ENCODE measurements around the gene RAB7A.
"Not testable (repeated sequence)": the region's sequence is repeated elsewhere in the genome, so short reads cannot be mapped to it uniquely, and the experiment has no call there.

DNA sequence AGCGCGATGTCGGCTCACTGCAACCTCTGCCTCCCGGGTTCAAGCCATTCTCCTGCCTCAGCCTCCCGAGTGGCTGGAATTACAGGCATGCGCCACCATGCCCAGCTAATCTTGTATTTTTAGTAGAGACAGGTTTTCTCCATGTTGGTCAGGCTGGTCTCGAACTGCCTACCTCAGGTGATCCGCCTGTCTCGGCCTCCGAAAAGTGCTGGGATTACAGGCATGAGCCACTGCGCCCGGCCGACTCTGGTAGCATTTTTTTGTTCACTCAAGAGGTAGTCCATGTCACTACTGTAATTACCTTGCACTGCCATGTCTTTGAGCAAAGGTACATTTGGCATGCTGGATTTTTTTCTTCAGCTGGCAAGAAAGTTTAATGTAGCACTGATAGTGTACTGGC lies 2.5 kb downstream of the RAB7A start:
- TF ChIP-seq, protein P1, sequence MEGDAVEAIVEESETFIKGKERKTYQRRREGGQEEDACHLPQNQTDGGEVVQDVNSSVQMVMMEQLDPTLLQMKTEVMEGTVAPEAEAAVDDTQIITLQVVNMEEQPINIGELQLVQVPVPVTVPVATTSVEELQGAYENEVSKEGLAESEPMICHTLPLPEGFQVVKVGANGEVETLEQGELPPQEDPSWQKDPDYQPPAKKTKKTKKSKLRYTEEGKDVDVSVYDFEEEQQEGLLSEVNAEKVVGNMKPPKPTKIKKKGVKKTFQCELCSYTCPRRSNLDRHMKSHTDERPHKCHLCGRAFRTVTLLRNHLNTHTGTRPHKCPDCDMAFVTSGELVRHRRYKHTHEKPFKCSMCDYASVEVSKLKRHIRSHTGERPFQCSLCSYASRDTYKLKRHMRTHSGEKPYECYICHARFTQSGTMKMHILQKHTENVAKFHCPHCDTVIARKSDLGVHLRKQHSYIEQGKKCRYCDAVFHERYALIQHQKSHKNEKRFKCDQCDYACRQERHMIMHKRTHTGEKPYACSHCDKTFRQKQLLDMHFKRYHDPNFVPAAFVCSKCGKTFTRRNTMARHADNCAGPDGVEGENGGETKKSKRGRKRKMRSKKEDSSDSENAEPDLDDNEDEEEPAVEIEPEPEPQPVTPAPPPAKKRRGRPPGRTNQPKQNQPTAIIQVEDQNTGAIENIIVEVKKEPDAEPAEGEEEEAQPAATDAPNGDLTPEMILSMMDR (IDR thresholded peaks at IDR 0.05; ENCODE audit: insufficient read depth, low read length) = not testable (repeated sequence)
- TF ChIP-seq POLR2AphosphoS5, GABPA (IDR thresholded peaks at IDR 0.05; ENCODE audit: low read depth): not testable (repeated sequence)
- TF ChIP-seq, protein P2, sequence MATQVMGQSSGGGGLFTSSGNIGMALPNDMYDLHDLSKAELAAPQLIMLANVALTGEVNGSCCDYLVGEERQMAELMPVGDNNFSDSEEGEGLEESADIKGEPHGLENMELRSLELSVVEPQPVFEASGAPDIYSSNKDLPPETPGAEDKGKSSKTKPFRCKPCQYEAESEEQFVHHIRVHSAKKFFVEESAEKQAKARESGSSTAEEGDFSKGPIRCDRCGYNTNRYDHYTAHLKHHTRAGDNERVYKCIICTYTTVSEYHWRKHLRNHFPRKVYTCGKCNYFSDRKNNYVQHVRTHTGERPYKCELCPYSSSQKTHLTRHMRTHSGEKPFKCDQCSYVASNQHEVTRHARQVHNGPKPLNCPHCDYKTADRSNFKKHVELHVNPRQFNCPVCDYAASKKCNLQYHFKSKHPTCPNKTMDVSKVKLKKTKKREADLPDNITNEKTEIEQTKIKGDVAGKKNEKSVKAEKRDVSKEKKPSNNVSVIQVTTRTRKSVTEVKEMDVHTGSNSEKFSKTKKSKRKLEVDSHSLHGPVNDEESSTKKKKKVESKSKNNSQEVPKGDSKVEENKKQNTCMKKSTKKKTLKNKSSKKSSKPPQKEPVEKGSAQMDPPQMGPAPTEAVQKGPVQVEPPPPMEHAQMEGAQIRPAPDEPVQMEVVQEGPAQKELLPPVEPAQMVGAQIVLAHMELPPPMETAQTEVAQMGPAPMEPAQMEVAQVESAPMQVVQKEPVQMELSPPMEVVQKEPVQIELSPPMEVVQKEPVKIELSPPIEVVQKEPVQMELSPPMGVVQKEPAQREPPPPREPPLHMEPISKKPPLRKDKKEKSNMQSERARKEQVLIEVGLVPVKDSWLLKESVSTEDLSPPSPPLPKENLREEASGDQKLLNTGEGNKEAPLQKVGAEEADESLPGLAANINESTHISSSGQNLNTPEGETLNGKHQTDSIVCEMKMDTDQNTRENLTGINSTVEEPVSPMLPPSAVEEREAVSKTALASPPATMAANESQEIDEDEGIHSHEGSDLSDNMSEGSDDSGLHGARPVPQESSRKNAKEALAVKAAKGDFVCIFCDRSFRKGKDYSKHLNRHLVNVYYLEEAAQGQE (IDR thresholded peaks at IDR 0.05; ENCODE audit: insufficient replicate concordance, low read depth) = not testable (repeated sequence)
